ENCODE data around the gene ANO6. TPM values are rescaled to one million over a fixed set of nuclear protein-coding genes. Genes with fewer than 3 reads are reported as not detected.

ANO6 gene
- total RNA-seq, 3 donors from 2014 or later: 71.8 to 141 (median 76.5) TPM

- H3K27ac ChIP-seq: no peak overlapping the region
- intact Hi-C loops (cut with DNase I; ENCODE audit: low total_unique reads): no loop called here
Observed at GRCh38 chr12:45336331-45336730, 120.4 kb downstream of the ANO6 start.

GRCh38 chr12:45336762-45337596, 121.1 kb downstream of the ANO6 start:
- intact Hi-C loops (cut with DNase I; ENCODE audit: low total_unique reads): no loop called here
- TF ChIP-seq CTCF (IDR thresholded peaks at IDR 0.05) (no peak), POLR2A (IDR thresholded peaks at IDR 0.05) (no peak), POLR2AphosphoS5 (IDR thresholded peaks at IDR 0.05) (no peak)

More at GRCh38 chr12:45336331-45336730, 120.4 kb downstream of the ANO6 start:
- Histone ChIP-seq H3K27me3 (no peaks in the 10 kb centered on the region), H3K4me1 (no peaks in the 10 kb centered on the region), H3K9me3 (no peaks in the 10 kb centered on the region), H3K36me3 (no peaks in the 10 kb centered on the region), H3K4me3 (no peak overlapping the region)
- no peak for DNase-seq (ENCODE audit: low spot score in 2 of 2)
- TF ChIP-seq POLR2A (IDR thresholded peaks at IDR 0.05) (no peak), POLR2AphosphoS5 (IDR thresholded peaks at IDR 0.05) (no peak), CTCF (IDR thresholded peaks at IDR 0.05) (no peak)

GRCh38 chr12:45337835-45338234, 121.9 kb downstream of the ANO6 start:
- no peak for TF ChIP-seq POLR2A (IDR thresholded peaks at IDR 0.05)
- no peak for TF ChIP-seq CTCF (IDR thresholded peaks at IDR 0.05)
- no peak for TF ChIP-seq POLR2AphosphoS5 (IDR thresholded peaks at IDR 0.05)
- intact Hi-C loops (cut with DNase I; ENCODE audit: low total_unique reads): no loop called here
- no peak overlapping the region for H3K27ac ChIP-seq
- no peaks in the 10 kb centered on the region for H3K36me3 ChIP-seq
- no peaks in the 10 kb centered on the region for H3K9me3 ChIP-seq
- H3K27me3 ChIP-seq: no peaks in the 10 kb centered on the region
- H3K4me3 ChIP-seq: no peak overlapping the region
- DNase-seq (ENCODE audit: low spot score in 2 of 2): no peak
- no peaks in the 10 kb centered on the region for H3K4me1 ChIP-seq

More at GRCh38 chr12:45336762-45337596, 121.1 kb downstream of the ANO6 start:
- H3K4me3 ChIP-seq: no peak overlapping the region
- no peaks in the 10 kb centered on the region for H3K4me1 ChIP-seq
- no peaks in the 10 kb centered on the region for H3K27me3 ChIP-seq
- no peak for DNase-seq (ENCODE audit: low spot score in 2 of 2)
- no peaks in the 10 kb centered on the region for H3K9me3 ChIP-seq
- H3K36me3 ChIP-seq: no peaks in the 10 kb centered on the region
- no peak overlapping the region for H3K27ac ChIP-seq

- H3K27me3 ChIP-seq: no peaks in the 10 kb centered on the region
- no peaks in the 10 kb centered on the region for H3K4me1 ChIP-seq
- no peak for DNase-seq (ENCODE audit: low spot score in 2 of 2)
- intact Hi-C loops (cut with DNase I; ENCODE audit: low total_unique reads): no loop called here
- TF ChIP-seq CTCF (IDR thresholded peaks at IDR 0.05): no peak
- H3K36me3 ChIP-seq: no peaks in the 10 kb centered on the region
- no peak overlapping the region for H3K27ac ChIP-seq
- no peaks in the 10 kb centered on the region for H3K9me3 ChIP-seq
- no peak overlapping the region for H3K4me3 ChIP-seq
Observed at GRCh38 chr12:45338272-45338671, 122.4 kb downstream of the ANO6 start.

GRCh38 chr12:45339035-45339434, 123.1 kb downstream of the ANO6 start:
- Histone ChIP-seq H3K27me3 (no peaks in the 10 kb centered on the region), H3K36me3 (no peaks in the 10 kb centered on the region), H3K4me3 (no peak overlapping the region), H3K9me3 (no peaks in the 10 kb centered on the region), H3K4me1 (no peaks in the 10 kb centered on the region), H3K27ac (no peak overlapping the region)
- TF ChIP-seq POLR2AphosphoS5 (IDR thresholded peaks at IDR 0.05): no peak
- TF ChIP-seq CTCF (IDR thresholded peaks at IDR 0.05): no peak
- TF ChIP-seq POLR2A (IDR thresholded peaks at IDR 0.05): no peak
- DNase-seq (ENCODE audit: low spot score in 2 of 2): no peak
- intact Hi-C loops (cut with DNase I; ENCODE audit: low total_unique reads): no loop called here

Measured in breast epithelium (tissue), 4 donors.